NCI-H82 treated with DMSO at 0.1 percent for 48 hours (cell line): Measurements from ENCODE around the gene SLC27A6.
A peak's percentile ranks its signal among the peaks of the same experiment; 100 is the strongest.

Experiments used
- DNase-seq: peaks from one replicate; lab custom pipeline; 2025; ENCODE audit not compliant: unreplicated experiment; lab: John Stamatoyannopoulos, UW

The SLC27A6 gene

GRCh38 chr5:129057329-129057728, 92.0 kb downstream of the SLC27A6 start:
- no peak for DNase-seq

GRCh38 chr5:129061849-129062248, 96.6 kb downstream of the SLC27A6 start:
- no peak for DNase-seq

DNA sequence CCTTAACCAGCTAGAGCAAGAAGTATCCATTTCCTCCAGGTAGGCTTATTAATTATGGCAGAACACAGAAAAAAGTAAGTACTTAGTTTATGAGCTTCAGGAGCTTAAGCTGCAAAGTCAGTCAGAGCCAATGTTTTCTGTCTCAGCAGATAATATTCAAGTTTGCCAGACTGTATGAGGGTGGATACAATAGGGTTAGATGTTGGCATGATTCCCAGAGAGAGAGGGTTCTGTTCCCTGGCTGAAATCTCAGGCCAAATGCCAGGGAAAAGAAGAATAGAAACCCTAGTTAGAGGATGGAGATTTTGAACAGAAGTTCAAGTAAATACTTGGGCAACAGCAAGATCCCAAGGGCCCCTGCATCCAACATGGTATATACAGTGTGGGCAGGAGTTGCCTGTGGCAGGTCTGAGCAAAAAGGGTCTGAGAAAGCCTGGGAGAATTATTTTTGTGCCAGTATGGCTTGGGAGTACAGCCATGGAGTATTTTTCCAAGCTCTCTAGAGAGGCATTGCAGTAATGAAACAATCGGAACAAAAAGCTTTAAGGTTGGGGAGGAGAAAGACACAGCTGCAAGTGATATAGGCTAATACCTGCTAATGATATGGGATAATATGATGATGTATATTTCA, 98.3 kb downstream of the SLC27A6 start:
- peak; percentile 23 for DNase-seq

- peak; percentile 73 for DNase-seq
Observed at GRCh38 chr5:129065721-129066120, 100.4 kb downstream of the SLC27A6 start.

- no peak for DNase-seq
Observed at GRCh38 chr5:129067745-129068144, 102.5 kb downstream of the SLC27A6 start.

DNA sequence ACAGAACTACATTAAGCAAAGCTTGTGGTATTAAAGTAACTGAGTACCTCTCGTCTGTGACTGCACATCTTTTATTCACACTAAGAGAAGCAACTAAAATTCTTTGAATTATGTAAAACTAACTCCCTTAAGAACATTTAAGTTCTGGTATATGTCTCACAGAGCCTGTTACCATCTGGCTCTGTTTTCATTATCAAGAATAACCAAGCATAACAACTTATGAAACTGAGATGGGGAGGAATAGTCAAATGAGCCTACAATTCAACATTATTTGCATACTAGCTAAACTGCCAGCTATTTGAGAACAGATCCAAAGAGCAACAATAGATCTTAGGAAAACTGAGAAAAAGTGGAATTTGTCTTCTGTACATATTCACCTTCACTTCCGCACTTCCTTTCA, 104.0 kb downstream of the SLC27A6 start:
- DNase-seq: no peak

DNA sequence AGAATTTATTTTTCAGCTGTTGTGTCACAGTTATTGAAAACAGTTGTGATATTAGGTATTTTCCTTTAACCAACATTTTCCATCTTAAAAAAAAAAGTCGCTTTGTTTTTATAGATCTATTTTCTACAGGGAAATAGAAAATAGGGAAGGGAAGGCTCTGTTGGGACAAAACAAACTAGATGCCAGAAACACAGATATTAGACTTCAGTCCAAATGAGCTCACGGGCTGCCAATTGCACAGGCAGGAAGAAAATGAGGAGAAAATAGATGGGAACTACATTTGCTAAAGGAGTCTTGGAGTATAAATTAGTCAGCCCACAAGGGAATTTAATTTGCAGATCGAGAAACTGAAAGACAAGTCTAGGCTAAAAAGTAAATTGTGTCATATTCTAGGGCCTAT, 107.8 kb downstream of the SLC27A6 start:
- no peak for DNase-seq

DNA sequence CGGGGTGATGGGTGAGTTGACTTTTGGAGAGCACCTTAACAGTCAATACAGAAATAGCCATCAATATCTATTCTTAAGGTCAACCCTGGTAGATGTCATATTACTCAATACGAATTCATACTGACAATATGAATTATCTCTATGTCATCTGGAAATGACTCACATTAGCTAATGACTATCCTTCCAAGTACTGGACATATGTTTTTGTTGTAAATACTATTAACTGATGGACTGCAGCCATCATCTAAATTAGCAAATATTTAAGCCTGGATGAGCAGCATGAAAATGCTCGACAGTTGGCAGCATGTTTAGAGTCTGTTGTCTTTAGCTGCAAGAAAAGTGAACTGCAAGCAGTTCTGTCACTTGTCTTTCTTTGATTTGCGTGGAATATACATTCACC, 109.6 kb downstream of the SLC27A6 start:
- DNase-seq: peak; percentile 20

GRCh38 chr5:129077433-129078075, 112.3 kb downstream of the SLC27A6 start:
- no peak for DNase-seq

- no peak for DNase-seq
Observed at GRCh38 chr5:129078247-129078646, 113.0 kb downstream of the SLC27A6 start.

DNA sequence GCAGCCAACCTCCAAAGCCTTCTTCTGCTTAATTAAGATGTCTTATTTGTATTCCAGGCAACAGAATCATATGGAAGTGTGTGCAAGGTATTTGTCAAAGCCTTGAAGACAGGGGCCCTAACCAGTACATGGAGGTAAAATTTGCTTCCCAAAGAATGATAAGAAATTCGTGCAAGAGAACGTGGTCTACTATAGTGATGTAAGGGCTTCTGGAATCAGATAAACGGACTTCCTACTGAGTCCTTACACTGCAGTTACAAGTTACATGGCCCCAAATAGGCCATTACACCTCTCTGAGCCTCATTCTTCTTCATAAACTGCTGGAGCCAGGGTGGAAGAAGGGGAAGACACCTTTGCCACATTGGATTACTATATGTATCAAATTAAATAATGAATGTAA, 113.4 kb downstream of the SLC27A6 start:
- DNase-seq: no peak

GRCh38 chr5:129079496-129079895, 114.2 kb downstream of the SLC27A6 start:
- DNase-seq: no peak

- no peak for DNase-seq
Observed at GRCh38 chr5:129080766-129081165, 115.5 kb downstream of the SLC27A6 start.

GRCh38 chr5:129082225-129083136, 117.2 kb downstream of the SLC27A6 start:
- no peak for DNase-seq
